Mesenteric fat pad (tissue), 1 donor: ENCODE results near the gene SULT1C4. TPM values are rescaled to one million over a fixed set of nuclear protein-coding genes. Genes with fewer than 3 reads are reported as not detected.
"Not testable (repeated sequence)": the region's sequence is repeated elsewhere in the genome, so short reads cannot be mapped to it uniquely, and the experiment has no call there.

Experiments
- DNase-seq: peaks from one replicate; pipeline ENCODE4 v3.0.0-alpha.2; 2020; ENCODE audit warnings: low spot score
- total RNA-seq: library from RNA; stranded (reverse); fragmentation: NEBNext Ultra II Directional; extraction: Animal tissue kit (Norgen Biotek cat#: 25700); gene quantifications from one replicate; pipeline ENCODE4 v1.2.1, GENCODE V29; 2021
- donor health status: DM: yes; HTN: yes; CAD: no.

SULT1C4 gene
- total RNA-seq, 1 donor from 2014 or later: 2.1 TPM

DNA sequence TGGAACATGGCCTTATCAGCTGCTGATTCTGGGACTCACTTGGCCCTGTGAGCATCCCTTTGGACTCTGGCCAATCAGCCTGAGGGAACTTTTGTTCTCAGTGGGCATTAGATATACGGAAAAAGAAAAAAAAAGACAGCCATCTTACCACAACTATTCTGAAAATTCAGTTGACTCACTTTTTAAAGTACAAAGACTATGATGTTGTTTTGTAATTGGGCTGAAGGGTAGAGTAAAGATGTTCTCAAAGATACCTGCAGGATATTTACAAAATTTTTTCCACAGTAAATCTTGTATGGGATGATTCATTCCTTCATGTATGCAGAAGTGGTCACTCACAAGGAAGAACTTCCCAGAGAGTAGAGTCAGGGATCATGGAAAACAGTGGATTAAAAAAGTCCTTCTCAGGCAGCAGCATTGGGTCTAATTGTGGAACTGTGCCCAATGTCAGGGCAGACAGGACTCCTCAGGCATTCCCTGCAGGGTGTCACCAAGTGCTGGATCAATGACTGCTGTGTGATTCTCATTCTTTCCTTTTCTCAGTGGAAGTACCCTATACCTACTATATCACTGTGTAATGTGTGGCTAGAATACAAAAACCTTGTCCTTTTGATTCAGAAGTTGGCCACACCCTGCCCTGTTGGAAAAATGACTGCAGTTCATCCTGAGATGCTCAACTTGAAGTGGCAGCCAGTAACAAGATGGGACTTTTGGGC, 35.4 kb downstream of the SULT1C4 start:
- DNase-seq: no peak

DNA sequence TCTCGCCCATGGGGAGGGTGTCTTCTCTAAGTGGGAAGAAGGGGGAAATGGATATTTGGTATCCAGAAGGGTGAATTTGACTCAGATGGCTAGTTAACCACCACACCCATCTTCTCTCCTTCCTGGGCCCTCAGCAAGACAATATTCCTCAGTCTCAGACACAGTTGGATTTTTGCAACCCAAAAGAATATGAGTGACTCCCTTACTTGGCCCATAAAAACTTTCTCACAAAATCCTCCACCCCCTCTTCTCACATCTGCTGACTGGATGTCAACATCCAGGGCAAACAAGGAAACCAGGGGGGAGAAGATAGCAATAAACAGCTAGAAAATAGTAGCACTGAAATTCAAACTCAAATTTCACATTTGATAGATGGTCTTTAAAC, 35.9 kb downstream of the SULT1C4 start:
- no peak for DNase-seq

DNA sequence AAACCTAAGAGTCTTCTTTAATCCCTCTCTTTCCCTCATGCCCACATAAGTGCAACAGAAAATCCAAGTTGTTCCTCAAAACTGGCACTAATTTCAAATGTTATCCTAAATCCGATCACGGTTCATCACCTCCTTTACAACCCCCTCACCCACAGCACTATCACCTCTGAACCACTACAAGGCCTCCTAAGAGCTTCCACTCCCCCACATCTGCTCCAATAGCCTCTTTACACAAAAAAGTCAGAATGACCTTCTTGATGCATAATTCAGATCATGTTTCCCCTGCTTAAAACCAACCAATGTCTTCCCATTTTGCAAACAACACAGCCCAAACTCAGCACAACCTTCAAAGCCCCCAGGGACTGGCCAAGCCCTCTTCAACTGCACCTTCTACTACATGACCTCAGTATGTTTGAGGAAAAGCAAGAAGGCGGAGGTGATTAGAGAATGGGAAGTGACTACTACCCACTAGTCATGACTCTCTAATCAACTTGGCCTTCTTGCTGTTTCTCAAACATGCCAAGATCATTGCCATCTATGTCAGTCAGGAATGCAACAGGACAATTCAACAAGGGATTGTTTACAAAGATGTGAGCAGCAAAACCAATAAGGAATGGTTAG, 36.6 kb downstream of the SULT1C4 start:
- no peak for DNase-seq

DNA sequence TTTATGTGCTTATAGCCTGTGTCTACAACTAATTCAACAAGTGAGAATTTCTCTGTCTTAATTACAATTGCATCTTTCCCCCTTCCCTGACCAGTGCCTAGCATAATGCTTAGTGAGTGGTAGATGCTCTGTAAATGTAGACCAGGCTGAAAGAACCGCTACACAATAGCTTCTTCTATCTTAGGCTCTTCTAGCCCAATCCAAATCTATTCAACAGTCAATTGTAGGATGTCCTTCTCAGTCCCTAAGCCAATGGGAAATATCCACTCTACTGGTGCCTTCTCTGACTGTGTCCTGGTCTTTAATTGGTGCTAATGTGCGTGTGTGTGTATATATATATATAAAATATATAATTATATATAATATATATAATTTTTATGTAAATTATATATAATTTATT, 37.2 kb downstream of the SULT1C4 start:
- no peak for DNase-seq

DNA sequence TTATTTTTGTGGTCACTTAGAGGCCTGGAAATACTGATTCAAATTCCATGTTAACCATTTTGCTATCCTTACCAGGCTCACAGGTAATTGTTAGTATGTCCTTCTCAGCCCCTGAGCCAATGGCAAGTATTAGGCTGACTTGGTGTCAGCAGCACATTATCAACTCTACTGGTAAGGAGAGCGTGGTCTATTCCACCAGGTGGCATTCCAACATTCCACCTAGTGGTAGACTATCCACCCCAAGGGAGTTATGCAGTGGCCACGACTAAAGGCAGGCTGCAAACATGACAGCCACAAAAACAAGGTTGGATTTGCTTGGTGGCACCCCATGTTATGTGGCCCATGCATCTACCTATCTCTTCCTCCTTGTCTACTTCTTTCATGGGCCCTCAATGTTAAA, 39.5 kb downstream of the SULT1C4 start:
- DNase-seq: no peak

DNA sequence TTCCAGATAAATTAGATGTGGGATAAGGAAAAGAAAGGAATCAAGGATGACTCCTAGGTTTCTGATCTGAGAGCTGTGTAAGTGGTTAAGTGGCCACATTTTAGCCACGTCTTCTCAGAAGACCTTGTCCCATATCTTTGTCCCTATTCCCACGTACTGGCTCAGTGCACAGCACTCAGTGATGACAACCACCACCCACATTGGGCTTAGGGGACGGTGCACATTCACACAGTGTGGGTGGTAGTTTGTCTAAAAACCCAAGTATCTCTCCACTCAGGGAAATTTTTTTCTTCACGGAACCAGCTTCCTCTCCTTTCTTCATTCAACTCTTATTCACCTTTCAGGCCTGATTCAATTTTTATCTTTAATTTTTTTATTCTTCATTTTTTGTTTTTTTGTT, 40.7 kb downstream of the SULT1C4 start:
- DNase-seq: no peak

DNA sequence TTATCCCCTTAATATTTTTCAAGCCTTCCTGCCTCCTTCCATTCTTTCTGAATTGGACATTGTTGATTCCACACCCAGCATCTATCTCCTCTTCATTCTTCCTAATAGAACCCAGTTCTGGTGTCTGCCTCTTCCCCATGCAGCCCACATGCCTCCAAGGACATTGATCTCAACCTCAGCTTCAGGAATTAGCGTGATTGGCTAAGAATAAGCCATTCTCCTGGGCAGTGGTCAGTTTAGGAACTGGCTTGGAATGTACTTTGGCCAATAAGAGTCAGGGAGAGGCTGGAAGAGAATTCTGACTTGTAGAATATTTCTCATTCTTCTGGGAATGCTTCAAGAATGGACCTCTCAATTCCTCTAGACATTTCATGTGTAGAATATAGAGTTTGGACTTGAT, 45.3 kb downstream of the SULT1C4 start:
- no peak for DNase-seq

DNA sequence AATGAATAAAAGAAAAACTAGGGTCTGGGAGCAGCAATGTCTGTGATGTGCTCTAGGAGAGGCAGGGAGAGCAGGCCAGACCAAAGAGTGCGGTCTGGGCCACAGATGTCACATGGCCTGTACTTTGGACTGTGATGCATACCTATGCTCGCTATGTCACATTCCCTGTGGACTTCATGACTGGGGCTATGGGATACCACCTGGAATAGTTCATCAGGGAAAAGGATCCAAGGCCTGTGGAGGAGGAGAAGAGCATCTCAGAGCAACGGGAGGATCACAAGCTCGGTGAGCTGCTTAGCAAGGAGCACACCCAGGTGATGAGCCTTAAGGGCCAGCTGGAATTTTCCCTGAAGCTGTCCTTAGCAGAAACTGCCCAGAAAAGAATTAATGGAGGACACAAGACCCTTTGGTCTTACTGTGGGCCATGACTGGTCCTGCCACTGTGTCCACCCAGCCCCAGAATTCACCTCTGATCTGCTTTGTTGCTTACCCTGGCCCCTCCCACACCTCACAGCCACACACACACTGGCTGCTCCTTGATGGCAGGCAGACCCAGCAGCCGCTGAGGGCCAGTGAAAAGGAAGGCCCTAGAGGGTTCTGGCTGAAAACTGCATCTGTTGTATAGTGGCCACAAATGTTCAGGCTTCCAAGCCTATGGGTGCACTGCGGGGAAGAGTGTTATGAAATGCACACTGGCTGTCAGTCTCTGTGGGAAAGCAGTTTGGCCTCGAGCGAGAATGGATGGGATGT, 45.9 kb downstream of the SULT1C4 start:
- DNase-seq: no peak

DNA sequence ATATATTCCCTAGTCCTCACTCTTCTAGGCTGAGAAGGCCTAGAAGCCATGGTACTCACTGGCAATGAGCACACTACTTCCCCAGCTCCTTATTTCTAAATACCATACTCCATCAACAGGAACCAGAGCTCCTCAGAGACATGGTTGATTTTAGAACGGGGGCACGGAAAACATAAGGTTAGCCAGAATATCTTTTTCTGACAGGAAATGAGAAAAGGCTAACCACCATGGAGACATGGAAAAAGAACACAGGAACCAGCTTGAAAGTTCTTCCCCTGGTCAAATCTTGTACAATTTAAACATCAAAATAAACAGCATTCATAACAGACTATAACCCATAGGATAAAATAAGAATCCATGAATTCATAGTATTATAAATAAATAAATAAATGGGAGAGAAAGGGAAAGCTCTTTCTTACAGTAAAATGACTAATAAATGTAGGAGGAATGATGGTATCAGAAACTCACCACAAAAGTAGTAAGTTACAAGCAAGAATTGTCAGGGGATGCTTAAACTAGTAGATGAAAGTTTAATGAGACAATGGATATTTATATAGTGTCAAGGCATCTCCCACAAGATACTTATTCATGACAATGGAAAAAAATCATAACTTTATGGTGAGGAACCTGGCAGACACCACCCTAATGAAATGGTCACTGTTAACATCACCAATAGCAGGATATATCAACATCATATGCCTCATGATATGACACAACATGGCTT, 50.7 kb downstream of the SULT1C4 start:
- DNase-seq: no peak

DNA sequence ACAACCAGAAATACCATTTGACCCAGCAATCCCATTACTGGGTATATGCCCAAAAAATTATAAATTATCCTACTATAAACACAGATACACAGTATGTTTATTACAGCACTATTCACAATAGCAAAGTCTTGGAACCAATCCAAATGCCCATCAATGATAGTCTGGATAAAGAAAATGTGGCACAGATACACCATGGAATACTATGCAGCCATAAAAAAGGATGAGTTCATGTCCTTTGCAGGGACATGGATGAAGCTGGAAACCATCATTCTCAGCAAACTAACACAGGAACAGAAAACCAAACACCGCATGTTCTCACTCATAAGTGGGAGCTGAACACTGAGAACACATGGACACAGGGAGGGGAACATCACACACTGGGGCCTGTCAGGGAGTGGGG, 57.8 kb downstream of the SULT1C4 start:
- not testable (repeated sequence) for DNase-seq

DNA sequence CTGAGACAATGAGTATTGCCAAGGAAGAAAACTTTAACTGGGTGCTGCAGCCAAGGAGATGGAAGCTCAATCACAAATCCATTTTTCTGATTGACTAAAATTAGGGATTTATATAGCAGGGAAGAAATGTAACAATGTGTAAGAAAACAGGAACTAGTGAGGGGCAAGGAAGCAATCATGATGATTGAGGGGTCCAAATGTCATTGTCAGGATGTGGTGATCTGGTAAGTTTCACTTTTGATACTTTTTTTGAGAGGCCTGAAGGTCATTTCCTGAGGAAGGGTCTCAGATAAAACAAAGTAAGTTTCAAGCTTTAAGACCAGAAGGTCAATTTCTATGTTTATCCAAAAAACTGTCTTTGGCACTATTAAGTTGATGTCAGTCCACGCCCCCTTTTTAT, 59.2 kb downstream of the SULT1C4 start:
- DNase-seq: no peak

Other genes with a start within 250 kb of the SULT1C4 start
- not detected for gene SULT1C3, start 138.0 kb upstream of the SULT1C4 start, total RNA-seq
- gene SULT1C2, start 89.1 kb upstream of the SULT1C4 start, total RNA-seq: 0.64 TPM
- 32.9 TPM for gene GCC2, start 71.3 kb downstream of the SULT1C4 start, total RNA-seq
- 113 TPM for gene LIMS1, start 156.5 kb downstream of the SULT1C4 start, total RNA-seq